Endothelial cell of umbilical vein (primary cell): ENCODE data around the gene UVSSA.

ENCODE experiments used
- CTCF ChIP-seq, 2 donors: IDR thresholded peaks; 1 replicate in 1 of 2; 2 replicates in 1 of 2; pipeline ENCODE4 v1.5.1; 2011; ENCODE audit warnings: low read length in 2 of 2, mild to moderate bottlenecking in 2 of 2, moderate library complexity in 2 of 2, control low read depth in 1 of 2, inconsistent platforms in 1 of 2, low read depth in 1 of 2; ENCODE audit not compliant: insufficient read depth in 1 of 2; ENCODE audit errors: extremely low read depth in 1 of 2
- EZH2 ChIP-seq: IDR thresholded peaks from 2 replicates; pipeline ENCODE4 v1.6.1; 2012; ENCODE audit warnings: borderline replicate concordance, low read depth, mild to moderate bottlenecking, moderate library complexity, low read length, inconsistent platforms; ENCODE audit not compliant: severe bottlenecking
- JUN ChIP-seq: IDR thresholded peaks from 2 replicates; pipeline ENCODE4 v1.6.1; 2011; ENCODE audit warnings: borderline replicate concordance, low read depth; ENCODE audit not compliant: insufficient read length, insufficient read depth
- MAX ChIP-seq: IDR thresholded peaks from 2 replicates; pipeline ENCODE4 v1.6.1; 2011; ENCODE audit not compliant: insufficient read depth, insufficient read length
- MYC ChIP-seq: IDR thresholded peaks from one replicate; pipeline ENCODE4 v1.6.1; 2011; ENCODE audit warnings: mild to moderate bottlenecking, low read depth, low read length
- POLR2A ChIP-seq: IDR thresholded peaks from 2 replicates; pipeline ENCODE4 v1.6.1; 2012; ENCODE audit warnings: low read depth, mild to moderate bottlenecking, control low read depth, low read length
- POLR2AphosphoS5 ChIP-seq: IDR thresholded peaks from 2 replicates; pipeline ENCODE4 v1.6.1; 2012; ENCODE audit warnings: low read depth, mild to moderate bottlenecking, control low read depth, low read length, moderate library complexity; ENCODE audit not compliant: insufficient read depth

- TF ChIP-seq POLR2AphosphoS5, result no peak
- no peak for TF ChIP-seq CTCF (IDR thresholded peaks at IDR 0.05; ENCODE audit: extremely low read depth in 1 of 2, insufficient read depth in 1 of 2, low read depth in 1 of 2, low read length in 2 of 2)
- TF ChIP-seq POLR2A, result no peak
- TF ChIP-seq MAX, result no peak
- no peak for TF ChIP-seq MYC
- TF ChIP-seq EZH2, result peak; percentile 50
- no peak for TF ChIP-seq JUN
These were observed 60.8 kb downstream of the UVSSA start for GRCh38 chr4:1407657-1408333.
